DOHH2 (cell line): Measurements from ENCODE around the gene EPHA4.

Source experiments
- H3F3A ChIP-seq: fragments of 200-600 bp; sonication (generic), shearing (Covaris generic); 2 replicates; pipeline ENCODE4 v1.6.0; 2016; ENCODE audit warnings: antibody characterized with exemption, mild to moderate bottlenecking; ENCODE audit not compliant: control insufficient read depth, insufficient read depth
- H3K27ac ChIP-seq: fragments of 200-600 bp; sonication (generic); 2 replicates; pipeline ENCODE4 v1.5.1; 2014; ENCODE audit warnings: low read depth, mild to moderate bottlenecking, low read length, moderate library complexity
- H3K27me3 ChIP-seq: fragments of 200-600 bp; sonication (generic); 2 replicates; pipeline ENCODE4 v1.6.1; 2014; ENCODE audit warnings: mild to moderate bottlenecking, low read length, mixed read lengths; ENCODE audit not compliant: control insufficient read depth
- H3K36me3 ChIP-seq: fragments of 200-600 bp; sonication (generic); 2 replicates; pipeline ENCODE4 v1.6.1; 2014; ENCODE audit warnings: mild to moderate bottlenecking, low read length, moderate library complexity, mixed read lengths; ENCODE audit not compliant: control insufficient read depth
- H3K4me1 ChIP-seq: fragments of 200-600 bp; sonication (generic); 2 replicates; pipeline ENCODE4 v1.6.1; 2014; ENCODE audit warnings: mild to moderate bottlenecking, low read length, mixed read lengths; ENCODE audit not compliant: control insufficient read depth
- H3K4me2 ChIP-seq: fragments of 200-600 bp; sonication (generic); 2 replicates; pipeline ENCODE4 v1.6.0; 2014; ENCODE audit warnings: mild to moderate bottlenecking, low read length, moderate library complexity
- H3K4me3 ChIP-seq: fragments of 200-600 bp; sonication (generic); 2 replicates; pipeline ENCODE4 v1.5.1; 2014; ENCODE audit warnings: mild to moderate bottlenecking, low read length, mixed read lengths
- H3K79me2 ChIP-seq: fragments of 200-600 bp; sonication (generic); 2 replicates; pipeline ENCODE4 v1.6.1; 2014; ENCODE audit warnings: mild to moderate bottlenecking, low read length, mixed read lengths; ENCODE audit not compliant: control insufficient read depth
- H3K9me2 ChIP-seq: fragments of 200-600 bp; sonication (generic); replicated peaks from 2 replicates; pipeline ENCODE4 v1.6.1; 2014; ENCODE audit warnings: mild to moderate bottlenecking, low read length, mixed read lengths; ENCODE audit not compliant: control insufficient read depth
- H3K9me3 ChIP-seq: fragments of 200-600 bp; sonication (generic); 2 replicates; pipeline ENCODE4 v1.6.1; 2014; ENCODE audit warnings: antibody characterized with exemption, low read length, mixed read lengths; ENCODE audit not compliant: control insufficient read depth, insufficient read depth
- H4K20me1 ChIP-seq: fragments of 200-600 bp; sonication (generic); 2 replicates; pipeline ENCODE4 v1.6.0; 2014; ENCODE audit warnings: low read depth, mild to moderate bottlenecking, antibody characterized with exemption, low read length, moderate library complexity; ENCODE audit not compliant: control insufficient read depth, insufficient read depth
- CTCF ChIP-seq: fragments of 200-600 bp; sonication (generic); IDR thresholded peaks from one replicate; pipeline ENCODE4 v1.5.1; 2014; ENCODE audit warnings: antibody characterized with exemption, mild to moderate bottlenecking, low read depth, low read length; ENCODE audit not compliant: poor library complexity, severe bottlenecking
- EZH2phosphoT487 ChIP-seq: fragments of 200-600 bp; sonication (generic); IDR thresholded peaks from 2 replicates; pipeline ENCODE4 v1.6.1; 2017; ENCODE audit warnings: borderline replicate concordance, mild to moderate bottlenecking, antibody characterized with exemption, low read length, moderate library complexity, mixed read lengths

The EPHA4 gene

GRCh38 chr2:221601376-221601775 is 29.3 kb upstream of the EPHA4 start:
- Histone ChIP-seq H3K36me3 (no peaks in the 10 kb centered on the region), H3K4me2 (no peak overlapping the region), H3K79me2 (no peaks in the 10 kb centered on the region), H3K27ac (no peak overlapping the region), H3K4me3 (no peak overlapping the region), H4K20me1 (no peaks in the 10 kb centered on the region), H3K4me1 (0 out of 2 replicates have a peak, but pooled peaks cover 3% of the 10 kb centered on the region), H3F3A (no peaks in the 10 kb centered on the region), H3K9me3 (no peaks in the 10 kb centered on the region), H3K27me3 (no peaks in the 10 kb centered on the region), H3K9me2 (no peaks in the 10 kb centered on the region)
- TF ChIP-seq EZH2phosphoT487: no peak

GRCh38 chr2:221600388-221600787 is 28.3 kb upstream of the EPHA4 start:
- no peak overlapping the region for H3K27ac ChIP-seq
- 0 out of 2 replicates have a peak, but pooled peaks cover 3% of the 10 kb centered on the region for H3K4me1 ChIP-seq
- H3F3A ChIP-seq: no peaks in the 10 kb centered on the region
- H3K36me3 ChIP-seq: no peaks in the 10 kb centered on the region
- no peaks in the 10 kb centered on the region for H3K27me3 ChIP-seq
- H3K4me3 ChIP-seq: no peak overlapping the region
- H3K4me2 ChIP-seq: no peak overlapping the region
- H4K20me1 ChIP-seq: no peaks in the 10 kb centered on the region
- no peaks in the 10 kb centered on the region for H3K79me2 ChIP-seq
- no peaks in the 10 kb centered on the region for H3K9me2 ChIP-seq
- H3K9me3 ChIP-seq: no peaks in the 10 kb centered on the region
- TF ChIP-seq EZH2phosphoT487: no peak
- TF ChIP-seq CTCF: no peak

GRCh38 chr2:221596192-221596591 is 24.1 kb upstream of the EPHA4 start:
- H3K9me2 ChIP-seq: no peaks in the 10 kb centered on the region
- H3F3A ChIP-seq: no peaks in the 10 kb centered on the region
- H4K20me1 ChIP-seq: no peaks in the 10 kb centered on the region
- H3K27ac ChIP-seq: no peak overlapping the region
- no peaks in the 10 kb centered on the region for H3K79me2 ChIP-seq
- no peaks in the 10 kb centered on the region for H3K27me3 ChIP-seq
- TF ChIP-seq EZH2phosphoT487 (no peak), CTCF (no peak)
- no peaks in the 10 kb centered on the region for H3K36me3 ChIP-seq
- H3K9me3 ChIP-seq: no peaks in the 10 kb centered on the region
- H3K4me2 ChIP-seq: no peak overlapping the region
- H3K4me3 ChIP-seq: no peak overlapping the region
- H3K4me1 ChIP-seq: no peaks in the 10 kb centered on the region

GRCh38 chr2:221590861-221591365 is 18.8 kb upstream of the EPHA4 start:
- no peak overlapping the region for H3K4me2 ChIP-seq
- H3K9me3 ChIP-seq: no peaks in the 10 kb centered on the region
- no peaks in the 10 kb centered on the region for H3K9me2 ChIP-seq
- H4K20me1 ChIP-seq: no peaks in the 10 kb centered on the region
- H3K4me3 ChIP-seq: no peak overlapping the region
- H3K36me3 ChIP-seq: no peaks in the 10 kb centered on the region
- TF ChIP-seq EZH2phosphoT487 (no peak), CTCF (no peak)
- no peaks in the 10 kb centered on the region for H3F3A ChIP-seq
- H3K4me1 ChIP-seq: no peaks in the 10 kb centered on the region
- no peaks in the 10 kb centered on the region for H3K79me2 ChIP-seq
- no peak overlapping the region for H3K27ac ChIP-seq
- H3K27me3 ChIP-seq: no peaks in the 10 kb centered on the region
